OCI-M1 (cell line): ENCODE results near the gene NPM3.

Source experiments
- DNase-seq: peaks from one replicate; lab custom pipeline; 2025; lab: John Stamatoyannopoulos, UW

The NPM3 gene

DNA sequence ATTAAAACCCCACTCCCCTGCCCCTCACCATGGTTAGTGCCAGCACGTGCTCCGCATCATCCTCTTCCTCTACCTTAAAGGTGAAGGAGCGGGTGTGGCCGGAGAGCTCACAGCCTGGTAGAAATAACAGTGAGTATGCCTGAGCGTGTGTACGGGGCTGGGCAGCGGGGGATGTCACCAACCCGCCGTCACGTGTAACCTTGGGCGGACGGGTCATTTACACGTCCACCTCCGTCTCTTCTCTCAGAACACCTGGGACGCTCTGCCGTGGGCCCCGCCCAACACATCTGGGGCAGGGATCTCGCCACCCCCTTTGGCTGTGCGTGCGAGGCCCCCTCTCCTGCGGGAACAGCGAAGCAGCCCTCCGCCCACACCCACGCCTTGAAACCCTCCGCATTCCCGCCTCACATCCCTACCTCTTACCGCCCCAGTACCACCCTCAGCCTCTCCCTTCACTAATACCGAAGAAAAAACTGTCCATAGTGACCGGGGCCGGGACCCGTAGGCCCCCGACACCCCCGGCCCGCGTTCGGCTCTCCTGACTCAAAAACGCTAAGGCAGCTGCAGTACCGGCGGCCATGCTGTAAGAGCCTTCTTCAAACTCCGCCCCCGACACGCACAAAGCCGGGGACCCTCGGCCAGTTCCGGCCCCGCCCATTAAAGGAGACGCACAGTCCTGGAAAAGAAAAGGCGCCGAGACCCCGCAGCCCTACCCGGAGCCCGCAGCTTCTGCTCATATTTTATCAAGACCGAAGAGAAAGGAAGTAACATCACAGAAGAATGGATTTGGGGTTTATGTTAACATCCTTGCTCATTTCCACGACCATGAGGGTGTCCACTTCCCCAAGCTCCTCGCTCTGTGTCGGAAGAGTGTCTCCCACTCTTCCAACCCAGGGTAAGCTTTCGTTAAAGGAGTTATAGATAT, at the start of gene NPM3:
Gene NPM3 (minus strand): TSS at position 636 of the 925 bp plus-strand sequence. CDS start 56 bp downstream, at position 580.
- DNase-seq, result peak; percentile 95

DNA sequence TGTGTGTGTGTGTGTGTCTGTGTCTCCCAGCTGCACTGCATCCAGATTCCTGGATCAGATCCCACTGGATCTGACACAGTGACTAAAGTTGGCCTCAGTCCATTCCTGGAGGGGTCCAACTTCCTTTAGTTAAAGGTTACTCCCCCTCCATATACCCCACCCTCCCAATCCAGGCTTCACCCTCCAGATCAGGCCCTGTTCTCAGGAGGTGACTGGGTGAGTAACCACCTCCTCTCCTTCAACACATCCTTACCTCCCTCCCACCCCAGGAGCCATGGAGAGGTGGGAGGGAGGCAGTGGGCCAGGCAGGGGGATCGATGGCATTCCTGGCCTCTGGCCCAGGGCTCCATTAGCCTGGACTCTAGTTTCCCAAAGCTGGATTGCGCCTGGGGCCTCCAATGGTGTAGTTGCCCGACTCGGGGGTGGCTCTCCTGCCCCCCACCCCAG, 49.1 kb upstream of the NPM3 start:
- DNase-seq, result no peak

- peak; percentile 37 for DNase-seq
Observed at GRCh38 chr10:101831169-101831811, 48.0 kb upstream of the NPM3 start.

DNA sequence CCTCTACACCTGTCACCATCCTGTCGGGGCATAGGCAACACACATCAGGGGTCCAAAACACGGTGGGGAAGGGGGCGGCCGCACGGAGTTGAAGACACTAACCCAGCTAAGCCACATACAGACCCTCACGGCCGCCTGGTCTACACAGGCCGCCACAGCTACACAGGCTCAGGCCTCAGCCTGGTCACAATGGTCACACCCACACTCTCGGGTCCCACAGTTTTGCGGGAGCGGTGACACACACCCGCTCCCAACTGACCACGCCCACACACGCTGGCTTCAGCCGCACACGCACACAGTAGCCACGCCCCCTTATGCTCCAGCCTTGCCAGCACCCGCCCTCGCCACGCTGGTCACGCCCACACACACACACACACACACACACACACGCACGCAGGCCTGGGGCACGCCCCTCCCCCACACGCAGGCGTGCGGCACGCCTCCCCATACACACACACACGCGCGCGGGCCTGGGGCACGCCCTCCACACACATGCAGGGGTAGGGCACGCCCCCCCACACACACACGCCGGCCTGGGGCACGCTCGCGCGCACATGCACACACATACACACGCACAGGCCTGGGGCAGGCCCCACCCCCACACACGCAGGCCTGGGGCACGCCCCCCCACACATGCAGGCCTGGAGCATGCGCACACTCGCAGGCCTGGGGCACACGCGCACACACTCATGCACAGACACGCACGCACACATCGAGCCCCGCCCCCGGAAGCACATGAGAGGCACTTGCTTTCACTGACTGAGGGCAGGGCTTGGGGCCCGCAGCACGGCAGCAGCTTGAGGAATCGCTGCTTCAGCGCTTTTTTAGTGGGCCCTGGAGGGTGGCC, 47.3 kb upstream of the NPM3 start:
- peak; percentile 93 for DNase-seq

GRCh38 chr10:101829561-101830315, 46.5 kb upstream of the NPM3 start:
- no peak for DNase-seq

GRCh38 chr10:101828766-101829551, 45.7 kb upstream of the NPM3 start:
- no peak for DNase-seq

- DNase-seq, result no peak
Observed at GRCh38 chr10:101827919-101828600, 44.8 kb upstream of the NPM3 start.

GRCh38 chr10:101826852-101827434, 43.7 kb upstream of the NPM3 start:
- DNase-seq, result no peak

GRCh38 chr10:101824736-101825135, 41.5 kb upstream of the NPM3 start:
- peak; percentile 82 for DNase-seq

GRCh38 chr10:101818872-101819633, 35.8 kb upstream of the NPM3 start:
- DNase-seq, result no peak

- DNase-seq, result peak; percentile 100
Observed at GRCh38 chr10:101818119-101818871, 35.0 kb upstream of the NPM3 start, which contains the start of gene OGA. OGA (minus strand) TSS chr10:101818444; CDS start chr10:101818022, 422 bp downstream.

- peak; percentile 91 for DNase-seq
Observed at GRCh38 chr10:101817337-101818118, 34.3 kb upstream of the NPM3 start.

DNA sequence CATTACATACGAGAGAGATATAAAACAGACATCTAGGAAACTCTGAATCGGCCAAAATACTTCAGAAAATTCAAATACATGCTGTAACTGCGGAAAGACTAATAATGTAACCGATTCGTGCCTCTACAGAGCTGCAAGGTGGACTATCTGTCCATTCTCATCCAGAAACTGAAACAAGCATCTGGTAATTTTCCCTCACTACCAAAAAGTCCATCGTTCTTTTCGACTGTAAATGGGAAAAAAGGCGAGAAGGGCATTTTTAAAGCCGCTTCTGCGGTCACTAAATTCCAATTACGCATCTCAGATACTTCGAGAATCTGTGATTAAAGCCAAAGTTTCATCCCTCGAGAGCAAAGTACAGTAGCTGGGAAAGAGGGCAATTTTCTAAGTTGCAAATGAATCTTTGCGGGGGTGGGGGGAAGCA, 33.7 kb upstream of the NPM3 start:
- no peak for DNase-seq

DNA sequence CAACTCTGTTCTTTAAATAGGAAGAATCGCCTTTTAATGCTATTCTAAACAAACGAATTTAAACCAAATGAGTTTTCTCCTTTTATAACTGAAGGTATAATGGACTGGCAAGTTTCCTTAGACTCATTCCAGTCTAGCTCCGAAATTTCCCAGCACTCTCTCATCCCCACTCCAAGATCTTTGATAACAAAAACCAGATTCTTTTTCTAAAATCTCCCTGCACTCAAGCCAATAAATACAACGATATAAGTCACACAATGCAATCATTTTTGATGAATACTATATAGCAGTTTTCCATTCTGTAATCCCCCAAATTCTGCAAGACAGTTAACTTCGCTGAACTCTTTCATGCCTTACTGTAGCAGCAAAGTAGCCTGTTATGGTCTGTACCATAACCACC, 33.1 kb upstream of the NPM3 start:
- DNase-seq, result no peak

DNA sequence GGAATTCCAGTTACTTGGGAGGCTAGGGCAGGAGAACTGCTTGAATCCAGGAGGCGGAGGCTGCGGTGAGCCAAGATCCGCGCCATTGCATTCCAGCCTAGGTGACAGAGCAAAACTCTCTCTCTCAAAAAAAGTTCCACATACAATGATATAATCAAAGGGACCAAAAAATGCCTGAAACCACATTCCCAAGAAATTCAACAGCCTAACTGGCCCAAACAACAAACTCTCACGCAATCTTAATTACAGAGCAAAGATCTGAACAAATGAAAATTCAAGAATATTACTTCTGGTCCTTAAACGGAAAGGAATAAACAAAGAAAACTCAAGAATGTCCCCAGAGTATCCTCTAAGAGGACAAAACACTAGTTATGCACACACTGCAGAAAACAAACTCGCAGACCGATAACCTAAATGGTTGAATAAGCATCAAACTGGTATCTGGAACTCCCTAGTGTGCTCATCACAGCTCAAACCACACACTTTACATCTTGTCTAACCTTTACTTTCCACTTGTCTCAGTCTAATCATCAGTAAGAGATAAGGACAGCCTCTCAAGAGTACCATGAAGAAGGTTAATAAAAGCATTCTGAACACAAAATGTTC, 31.3 kb upstream of the NPM3 start:
- DNase-seq, result peak; percentile 43

DNA sequence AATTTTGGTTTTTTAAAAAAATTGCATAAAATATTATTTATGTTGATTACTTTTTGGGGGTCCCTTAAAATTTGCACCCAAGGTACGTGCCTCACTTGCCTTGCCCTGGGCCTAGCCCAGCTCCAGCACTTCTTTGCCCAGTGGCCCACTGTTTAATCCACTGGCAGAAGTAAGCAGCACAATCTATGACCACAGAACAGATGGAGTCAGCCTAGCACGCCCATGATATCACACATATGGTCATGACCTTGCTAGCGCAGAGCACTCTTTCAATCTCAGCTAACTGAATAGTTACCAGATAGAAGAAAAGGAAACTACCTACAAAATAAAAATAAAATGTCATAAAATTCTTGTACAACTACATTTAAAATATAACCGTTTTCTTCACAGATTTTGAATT, 29.4 kb upstream of the NPM3 start:
- DNase-seq, result no peak

DNA sequence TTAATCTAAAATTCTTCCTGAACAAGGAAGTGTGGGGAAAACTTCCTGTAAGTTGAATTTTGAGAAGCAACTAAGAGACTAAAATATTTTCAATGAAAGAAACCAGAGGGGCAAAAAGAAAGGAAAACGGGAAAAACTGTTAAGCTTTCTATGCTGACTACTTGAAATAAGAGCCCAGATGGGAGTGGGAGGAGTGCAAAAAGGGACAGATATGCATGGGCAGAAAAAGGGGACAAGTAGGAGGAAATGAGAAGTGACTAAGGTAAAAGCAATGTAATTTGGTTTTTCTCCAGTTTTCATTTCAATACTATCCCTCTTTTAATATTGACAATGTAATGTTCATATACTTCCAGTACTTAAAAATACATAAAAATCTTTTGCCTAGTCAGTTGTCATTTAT, 23.9 kb upstream of the NPM3 start:
- no peak for DNase-seq
